GM23338 (cell line): ENCODE data around the gene APOL4. TPM values are rescaled to one million over a fixed set of nuclear protein-coding genes. Genes with fewer than 3 reads are reported as not detected.

Experiments used
- ATAC-seq: fragments of 200-7000 bp; cut with Tn5 transposase; 3 replicates; pipeline ENCODE4 v1.9.1; 2020
- DNase-seq: peaks from one replicate; pipeline ENCODE4 v3.0.0-alpha.2; 2015; ENCODE audit warnings: low spot score
- H2AFZ ChIP-seq: fragments of 200-600 bp; sonication (generic); 2 replicates; pipeline ENCODE4 v1.8.0; 2016; ENCODE audit warnings: antibody characterized with exemption, mild to moderate bottlenecking, moderate library complexity
- H3F3A ChIP-seq: fragments of 200-600 bp; sonication (generic); replicated peaks from 2 replicates; pipeline ENCODE4 v1.8.0; 2017; ENCODE audit warnings: antibody characterized with exemption, mixed run types, low read depth
- H3K27ac ChIP-seq: fragments of 200-600 bp; sonication (generic); 2 replicates; pipeline ENCODE4 v1.6.1; 2016; ENCODE audit warnings: low read depth
- H3K27me3 ChIP-seq: fragments of 200-600 bp; sonication (generic); 2 replicates; pipeline ENCODE4 v1.8.0; 2016; ENCODE audit warnings: mild to moderate bottlenecking, mixed run types, moderate library complexity; ENCODE audit not compliant: insufficient read depth
- H3K36me3 ChIP-seq: fragments of 200-600 bp; sonication (generic); 2 replicates; pipeline ENCODE4 v1.8.0; 2016; ENCODE audit warnings: mild to moderate bottlenecking; ENCODE audit not compliant: insufficient read depth
- H3K4me1 ChIP-seq: fragments of 200-600 bp; sonication (generic); 2 replicates; pipeline ENCODE4 v1.8.0; 2016; ENCODE audit warnings: mild to moderate bottlenecking, moderate library complexity; ENCODE audit not compliant: insufficient read depth
- H3K4me2 ChIP-seq: fragments of 200-600 bp; sonication (generic); 2 replicates; pipeline ENCODE4 v1.7.1; 2017; ENCODE audit warnings: mixed run types
- H3K4me3 ChIP-seq: fragments of 200-600 bp; sonication (generic); 2 replicates; pipeline ENCODE4 v1.6.1; 2016; ENCODE audit warnings: mixed run types
- H3K79me2 ChIP-seq: fragments of 200-600 bp; sonication (generic); replicated peaks from 2 replicates; pipeline ENCODE4 v1.8.0; 2017; ENCODE audit warnings: mild to moderate bottlenecking; ENCODE audit not compliant: insufficient read depth
- H3K9me2 ChIP-seq: fragments of 200-600 bp; sonication (generic); 2 replicates; pipeline ENCODE4 v1.8.0; 2017; ENCODE audit not compliant: insufficient read depth
- H4K20me1 ChIP-seq: fragments of 200-600 bp; sonication (generic); replicated peaks from 2 replicates; pipeline ENCODE4 v1.8.0; 2017; ENCODE audit warnings: mild to moderate bottlenecking; ENCODE audit not compliant: insufficient read depth
- H3K27ac Mint-ChIP-seq: 2 replicates; pipeline ENCODE4 v1.8.0; 2020; ENCODE audit warnings: inconsistent platforms, mild to moderate bottlenecking, moderate library complexity, mixed read lengths
- H3K27me3 Mint-ChIP-seq: 3 replicates; pipeline ENCODE4 v1.8.0; 2022; ENCODE audit warnings: low read depth, mild to moderate bottlenecking, moderate library complexity, mixed read lengths, inconsistent platforms; ENCODE audit not compliant: insufficient read depth, poor library complexity
- H3K36me3 Mint-ChIP-seq: 3 replicates; pipeline ENCODE4 v1.8.0; 2021; ENCODE audit warnings: low read depth, mild to moderate bottlenecking, inconsistent platforms, moderate library complexity, mixed read lengths
- H3K4me1 Mint-ChIP-seq: 3 replicates; pipeline ENCODE4 v1.8.0; 2020; ENCODE audit warnings: mild to moderate bottlenecking, inconsistent platforms, mixed read lengths
- H3K4me3 Mint-ChIP-seq: 3 replicates; pipeline ENCODE4 v1.8.0; 2021; ENCODE audit warnings: moderate library complexity, mild to moderate bottlenecking, inconsistent platforms, mixed read lengths
- H3K9me3 Mint-ChIP-seq: 3 replicates; pipeline ENCODE4 v1.8.0; 2020; ENCODE audit warnings: moderate library complexity, mild to moderate bottlenecking, inconsistent platforms, mixed read lengths
- CREB1 ChIP-seq: fragments of 250-450 bp; sonication (Bioruptor Pico); IDR thresholded peaks from 2 replicates; pipeline ENCODE4 v1.5.0; 2020; ENCODE audit warnings: low read depth, mild to moderate bottlenecking, moderate library complexity
- CTCF ChIP-seq, 2 experiments: fragments of 200-600 bp in 1 of 2; sonication (generic) in 1 of 2; conservative IDR thresholded peaks; 2 replicates each; pipeline versions ENCODE4 v1.5.1 to v1.6.1; 2016 to 2017; ENCODE audit warnings: antibody characterized with exemption in 2 of 2, low read depth in 2 of 2, mild to moderate bottlenecking in 2 of 2, moderate library complexity in 1 of 2
- EZH2 ChIP-seq: fragments of 200-600 bp; sonication (generic); IDR thresholded peaks from one replicate; pipeline ENCODE4 v1.8.0; 2017; ENCODE audit warnings: antibody characterized with exemption, mild to moderate bottlenecking, low read depth; ENCODE audit not compliant: unreplicated experiment
- EZH2phosphoT487 ChIP-seq: fragments of 200-600 bp; sonication (generic); IDR thresholded peaks from one replicate; pipeline ENCODE4 v1.8.1; 2018; ENCODE audit warnings: antibody characterized with exemption; ENCODE audit not compliant: unreplicated experiment
- JUNB ChIP-seq: IDR thresholded peaks from one replicate; pipeline ENCODE4 v1.6.1; 2016; ENCODE audit warnings: antibody characterized with exemption; ENCODE audit not compliant: unreplicated experiment
- NANOG ChIP-seq: IDR thresholded peaks from 2 replicates; pipeline ENCODE4 v1.6.1; 2016; ENCODE audit warnings: antibody characterized with exemption, borderline replicate concordance
- POLR2AphosphoS5 ChIP-seq: IDR thresholded peaks from 2 replicates; pipeline ENCODE4 v1.6.1; 2016; ENCODE audit warnings: antibody characterized with exemption, low read depth
- STAT1 ChIP-seq: IDR thresholded peaks from one replicate; pipeline ENCODE4 v1.6.1; 2016; ENCODE audit warnings: antibody characterized with exemption; ENCODE audit not compliant: unreplicated experiment
- ZNF114 ChIP-seq: fragments of 250-450 bp; sonication (Bioruptor Pico); IDR thresholded peaks from 2 replicates; pipeline ENCODE4 v1.5.0; 2020; ENCODE audit warnings: mild to moderate bottlenecking, moderate library complexity
- ZNF331 ChIP-seq: fragments of 250-450 bp; sonication (Bioruptor Pico); IDR thresholded peaks from 2 replicates; pipeline ENCODE4 v1.5.0; 2020; ENCODE audit warnings: low read depth, mild to moderate bottlenecking, moderate library complexity
- ZNF462 ChIP-seq: fragments of 250-450 bp; sonication (Bioruptor Pico); IDR thresholded peaks from 2 replicates; pipeline ENCODE4 v1.5.0; 2020; ENCODE audit warnings: mild to moderate bottlenecking, moderate library complexity
- polyA plus RNA-seq: library from polyadenylated mRNA; unstranded; fragments of >200 nt; fragmentation: Nextera tagmentation; extraction: Ambion mirVana; gene quantifications from 2 replicates; pipeline ENCODE4 v1.2.1, GENCODE V29; 2016
- total RNA-seq: library from RNA; depleted of rRNA; stranded (reverse); fragments of >200 nt; shearing (Covaris generic); gene quantifications from 2 replicates; pipeline ENCODE4 v1.2.3, GENCODE V29; 2014
- TF ChIP-seq, protein P1 (sequence below): IDR thresholded peaks from one replicate; pipeline ENCODE4 v1.6.1; 2018; ENCODE audit warnings: antibody characterized with exemption; ENCODE audit not compliant: unreplicated experiment
- TF ChIP-seq, protein P2 (sequence below): IDR thresholded peaks from 2 replicates; pipeline ENCODE4 v1.6.1; 2016; ENCODE audit warnings: antibody characterized with exemption

APOL4 gene
- total and polyA plus RNA-seq, 2 experiments from 2014 or later = not detected

GRCh38 chr22:36227806-36228205, 26.2 kb upstream of the APOL4 start:
- no peak overlapping the region for H3K27ac ChIP-seq
- Mint-ChIP-seq H3K27me3 (peaks cover 9% of the 10 kb centered on the region), H3K9me3 (no peaks in the 10 kb centered on the region; the same call in 2 of the 3 replicates), H3K27ac (no peak overlapping the region), H3K4me1 (peaks cover 10% of the 10 kb centered on the region; the same call in 1 of the 3 replicates), H3K4me3 (no peak overlapping the region), H3K36me3 (peaks cover 30% of the 10 kb centered on the region)
- H2AFZ ChIP-seq = no peak overlapping the region
- no peaks in the 10 kb centered on the region for H3K36me3 ChIP-seq
- no peaks in the 10 kb centered on the region for H3F3A ChIP-seq
- H3K4me3 ChIP-seq = no peak overlapping the region
- H3K9me2 ChIP-seq = no peaks in the 10 kb centered on the region
- ATAC-seq = no peak
- no peak overlapping the region for H3K4me2 ChIP-seq
- H4K20me1 ChIP-seq = no peaks in the 10 kb centered on the region
- no peaks in the 10 kb centered on the region for H3K27me3 ChIP-seq
- no peak for DNase-seq
- no peak for TF ChIP-seq ZNF114 (CRISPR knock-in tag)
- TF ChIP-seq EZH2 = no peak
- TF ChIP-seq JUNB = no peak
- TF ChIP-seq POLR2AphosphoS5 = no peak
- TF ChIP-seq NANOG = no peak
- TF ChIP-seq ZNF462 = no peak
- TF ChIP-seq, protein P1, sequence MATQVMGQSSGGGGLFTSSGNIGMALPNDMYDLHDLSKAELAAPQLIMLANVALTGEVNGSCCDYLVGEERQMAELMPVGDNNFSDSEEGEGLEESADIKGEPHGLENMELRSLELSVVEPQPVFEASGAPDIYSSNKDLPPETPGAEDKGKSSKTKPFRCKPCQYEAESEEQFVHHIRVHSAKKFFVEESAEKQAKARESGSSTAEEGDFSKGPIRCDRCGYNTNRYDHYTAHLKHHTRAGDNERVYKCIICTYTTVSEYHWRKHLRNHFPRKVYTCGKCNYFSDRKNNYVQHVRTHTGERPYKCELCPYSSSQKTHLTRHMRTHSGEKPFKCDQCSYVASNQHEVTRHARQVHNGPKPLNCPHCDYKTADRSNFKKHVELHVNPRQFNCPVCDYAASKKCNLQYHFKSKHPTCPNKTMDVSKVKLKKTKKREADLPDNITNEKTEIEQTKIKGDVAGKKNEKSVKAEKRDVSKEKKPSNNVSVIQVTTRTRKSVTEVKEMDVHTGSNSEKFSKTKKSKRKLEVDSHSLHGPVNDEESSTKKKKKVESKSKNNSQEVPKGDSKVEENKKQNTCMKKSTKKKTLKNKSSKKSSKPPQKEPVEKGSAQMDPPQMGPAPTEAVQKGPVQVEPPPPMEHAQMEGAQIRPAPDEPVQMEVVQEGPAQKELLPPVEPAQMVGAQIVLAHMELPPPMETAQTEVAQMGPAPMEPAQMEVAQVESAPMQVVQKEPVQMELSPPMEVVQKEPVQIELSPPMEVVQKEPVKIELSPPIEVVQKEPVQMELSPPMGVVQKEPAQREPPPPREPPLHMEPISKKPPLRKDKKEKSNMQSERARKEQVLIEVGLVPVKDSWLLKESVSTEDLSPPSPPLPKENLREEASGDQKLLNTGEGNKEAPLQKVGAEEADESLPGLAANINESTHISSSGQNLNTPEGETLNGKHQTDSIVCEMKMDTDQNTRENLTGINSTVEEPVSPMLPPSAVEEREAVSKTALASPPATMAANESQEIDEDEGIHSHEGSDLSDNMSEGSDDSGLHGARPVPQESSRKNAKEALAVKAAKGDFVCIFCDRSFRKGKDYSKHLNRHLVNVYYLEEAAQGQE = no peak
- no peak for TF ChIP-seq CREB1 (CRISPR knock-in tag)
- no peak for TF ChIP-seq ZNF331 (CRISPR knock-in tag)
- TF ChIP-seq STAT1 = no peak
- TF ChIP-seq EZH2phosphoT487 = no peak
- TF ChIP-seq, protein P2, sequence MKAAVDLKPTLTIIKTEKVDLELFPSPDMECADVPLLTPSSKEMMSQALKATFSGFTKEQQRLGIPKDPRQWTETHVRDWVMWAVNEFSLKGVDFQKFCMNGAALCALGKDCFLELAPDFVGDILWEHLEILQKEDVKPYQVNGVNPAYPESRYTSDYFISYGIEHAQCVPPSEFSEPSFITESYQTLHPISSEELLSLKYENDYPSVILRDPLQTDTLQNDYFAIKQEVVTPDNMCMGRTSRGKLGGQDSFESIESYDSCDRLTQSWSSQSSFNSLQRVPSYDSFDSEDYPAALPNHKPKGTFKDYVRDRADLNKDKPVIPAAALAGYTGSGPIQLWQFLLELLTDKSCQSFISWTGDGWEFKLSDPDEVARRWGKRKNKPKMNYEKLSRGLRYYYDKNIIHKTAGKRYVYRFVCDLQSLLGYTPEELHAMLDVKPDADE = no peak
- no peak for TF ChIP-seq CTCF (conservative IDR thresholded peaks at IDR 0.05; ENCODE audit: low read depth in 2 of 2)
- no peaks in the 10 kb centered on the region for H3K4me1 ChIP-seq
- no peaks in the 10 kb centered on the region for H3K79me2 ChIP-seq
